GM12878 (cell line): ENCODE results near the gene SELENOH. TPM values are rescaled to one million over a fixed set of nuclear protein-coding genes. Genes with fewer than 3 reads are reported as not detected.

Experiments used
- ATAC-seq: fragments of 200-7000 bp; cut with Tn5 transposase; 3 replicates; pipeline ENCODE4 v1.9.1; 2020; ENCODE audit warnings: mild to moderate bottlenecking, moderate library complexity
- BruUV-seq: library from RNA; stranded (reverse); fragments of 400-500 nt; replicated peaks from 2 replicates; lab custom pipeline; 2021; lab: Mats Ljungman, UMichigan
- CTCF ChIA-PET: fragments of 300-600 bp; sonication (Branson Sonifier 250); formaldehyde crosslinking; extraction: SDS; loops from one replicate; lab custom pipeline; 2021; ENCODE audit warnings: inconsistent platforms; lab: Yijun Ruan, JAX
- POLR2A ChIA-PET: fragments of 350-600 bp; formaldehyde crosslinking; extraction: SDS; loops from one replicate; lab custom pipeline; 2021; ENCODE audit warnings: inconsistent platforms; lab: Charles Lee
- RAD21 ChIA-PET: fragments of 300-600 bp; sonication (Branson Sonifier 250); formaldehyde crosslinking; loops from one replicate; lab custom pipeline; 2023; ENCODE audit warnings: antibody characterized with exemption; ENCODE audit not compliant: unreplicated experiment; lab: Charles Lee
- SMC1A ChIA-PET: fragments of 300-600 bp; sonication (Branson Sonifier 250); formaldehyde crosslinking; loops from one replicate; lab custom pipeline; 2023; ENCODE audit not compliant: unreplicated experiment, uncharacterized antibody; lab: Charles Lee
- DNase-seq: peaks from one replicate; pipeline ENCODE4 v3.0.0-alpha.2; 2011; ENCODE audit warnings: low read depth, low spot score
- FAIRE-seq: peaks from 3 replicates; lab custom pipeline; 2011; peaks lifted over from hg19 to GRCh38; lab: Jason Lieb, UNC
- H2AFZ ChIP-seq: 2 replicates; pipeline ENCODE4 v1.6.0; 2011; ENCODE audit warnings: low read depth, low read length, control low read depth; ENCODE audit not compliant: control insufficient read depth
- H3K27ac ChIP-seq: 2 replicates; pipeline ENCODE4 v1.5.1; 2011; ENCODE audit warnings: control low read depth; ENCODE audit not compliant: control insufficient read depth, insufficient read depth
- H3K27me3 ChIP-seq, 2 experiments: replicated peaks in 1 of 2; 2 replicates each; pipeline versions ENCODE4 v1.6.0 to v1.6.1; 2011; ENCODE audit warnings: low read length in 1 of 2; ENCODE audit not compliant: control insufficient read depth in 2 of 2, insufficient read depth in 2 of 2
- H3K36me3 ChIP-seq, 2 experiments: 2 replicates each; pipeline ENCODE4 v1.5.1; 2011; ENCODE audit warnings: low read length in 1 of 2; ENCODE audit not compliant: control insufficient read depth in 2 of 2, insufficient read depth in 2 of 2
- H3K4me1 ChIP-seq: 2 replicates; pipeline ENCODE4 v1.6.1; 2011; ENCODE audit warnings: mild to moderate bottlenecking, low read length, moderate library complexity, mixed read lengths; ENCODE audit not compliant: control insufficient read depth, insufficient read depth
- H3K4me2 ChIP-seq: 2 replicates; pipeline ENCODE4 v1.6.0; 2011; ENCODE audit warnings: control low read depth; ENCODE audit not compliant: control insufficient read depth, insufficient read depth
- H3K4me3 ChIP-seq: fragments of 200-600 bp; sonication (generic); 2 replicates; pipeline ENCODE4 v1.5.1; 2016
- H3K79me2 ChIP-seq: 2 replicates; pipeline ENCODE4 v1.6.0; 2011; ENCODE audit warnings: low read length; ENCODE audit not compliant: control insufficient read depth, insufficient read depth
- H3K9ac ChIP-seq: 2 replicates; pipeline ENCODE4 v1.8.0; 2011; ENCODE audit warnings: low read length, control low read depth, mixed read lengths; ENCODE audit not compliant: control insufficient read depth, insufficient read depth
- H3K9me3 ChIP-seq: replicated peaks from 3 replicates; pipeline ENCODE4 v1.5.1; 2011; ENCODE audit warnings: mild to moderate bottlenecking, low read length; ENCODE audit not compliant: control insufficient read depth, insufficient read depth
- H4K20me1 ChIP-seq: 2 replicates; pipeline ENCODE4 v1.6.0; 2011; ENCODE audit not compliant: control insufficient read depth, insufficient read depth
- BMI1 ChIP-seq: fragments of 450-650 bp; IDR thresholded peaks from 2 replicates; pipeline ENCODE4 v1.6.1; 2016; ENCODE audit warnings: mild to moderate bottlenecking, moderate library complexity, borderline replicate concordance
- CEBPB ChIP-seq, 2 experiments: fragments of 150-350 bp in 1 of 2; IDR thresholded peaks; 2 replicates each; pipeline ENCODE4 v1.6.1; 2012 to 2014; ENCODE audit warnings: low read depth in 2 of 2, low read length in 2 of 2, borderline replicate concordance in 1 of 2, inconsistent platforms in 1 of 2
- DPF2 ChIP-seq: fragments of 450-650 bp; IDR thresholded peaks from 2 replicates; pipeline ENCODE4 v1.6.1; 2017; ENCODE audit warnings: mild to moderate bottlenecking
- FOS ChIP-seq: IDR thresholded peaks from 3 replicates; pipeline ENCODE4 v1.6.1; 2011; ENCODE audit warnings: borderline replicate concordance; ENCODE audit not compliant: insufficient read length; ENCODE audit errors: extremely low read depth
- RUNX3 ChIP-seq: IDR thresholded peaks from 2 replicates; pipeline ENCODE4 v1.6.1; 2012; ENCODE audit warnings: low read length, inconsistent platforms
- ZNF622 ChIP-seq: fragments of 450-650 bp; IDR thresholded peaks from 2 replicates; pipeline ENCODE4 v1.6.1; 2017; ENCODE audit warnings: mild to moderate bottlenecking, inconsistent platforms
- WGBS: methylation state at CpG from one replicate; pipeline ENCODE4 v1.1.6; 2016; ENCODE audit warnings: low lambda C conversion rate; ENCODE audit not compliant: insufficient replicate concordance, insufficient coverage; ENCODE audit errors: missing lambda C conversion rate; 5-methylcytosine and 5-hydroxymethylcytosine counted together
- in situ Hi-C: fragments of 300-500 bp; cut with MboI; formaldehyde crosslinking; loops from 9 replicates; pipeline ENCODE4 v1.14.3; 2018; ENCODE audit warnings: mixed read lengths
- intact Hi-C: fragments of 100-400 bp; cut with micrococcal nuclease; formaldehyde crosslinking; loops from one replicate; pipeline ENCODE4 v1.14.2; 2022; ENCODE audit not compliant: unreplicated experiment
- polyA plus RNA-seq, 11 experiments: library from polyadenylated mRNA; depleted of rRNA in 4 of 11; unstranded in 6 of 11; stranded (reverse) in 5 of 11; fragments of >200 nt; fragmentation: Nextera tagmentation in 4 of 11; fragmentation: Illumina TruSeq in 1 of 11; extraction: Ambion mirVana in 4 of 11; extraction: Trizol in 1 of 11; gene quantifications; 1 replicate in 1 of 11; 2 replicates in 10 of 11; pipeline versions ENCODE4 v1.2.1 to v1.2.3, GENCODE V29; 2011 to 2016; ENCODE audit warnings: inconsistent platforms in 2 of 11, missing spikeins in 2 of 11, low read depth in 1 of 11
- total RNA-seq, 4 experiments: library from RNA; depleted of rRNA in 3 of 4; stranded (reverse); fragments of >200 nt in 3 of 4; fragmentation: Illumina TruSeq in 1 of 4; extraction: Trizol in 1 of 4; gene quantifications; 2 replicates each; pipeline versions ENCODE4 v1.2.1 to v1.2.3, GENCODE V29; 2013 to 2021

Gene SELENOH
- total and polyA plus RNA-seq, 10 of the 15 experiments (the other 5 are each of a cell fraction or from before 2014, with no cell fraction given) = 20.3 to 458 (median 200) TPM

DNA sequence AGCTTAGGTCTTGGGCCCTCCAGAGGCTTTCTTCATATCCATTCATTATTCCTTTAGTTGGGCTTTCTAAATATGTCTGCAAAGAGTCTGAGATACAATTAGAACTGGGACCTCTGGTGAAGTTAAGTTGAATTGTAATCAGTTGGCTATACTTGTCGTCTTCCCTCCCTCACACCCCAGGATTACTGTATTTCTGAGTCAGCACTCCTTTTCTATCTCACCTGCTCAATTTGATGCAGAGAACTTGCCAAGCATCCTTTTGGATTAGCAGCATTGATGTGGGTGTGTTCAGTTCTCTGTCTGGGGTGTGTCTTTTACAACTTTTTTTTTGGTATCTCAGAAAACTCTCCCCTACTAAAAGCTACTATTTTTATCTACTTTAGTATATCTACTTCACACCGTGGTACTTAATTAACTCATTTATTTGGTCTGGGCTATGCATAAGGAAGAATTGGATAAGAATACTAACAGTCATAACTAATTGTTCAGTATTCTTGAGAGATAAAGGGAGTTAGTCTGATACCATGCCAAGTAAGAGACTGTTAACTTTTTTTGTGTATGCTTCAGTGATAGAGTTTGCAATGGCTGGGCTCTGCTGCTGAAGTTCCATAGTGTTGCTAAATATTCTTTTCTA is 35.4 kb downstream of the SELENOH start:
- no peaks in the 10 kb centered on the region for H3K9me3 ChIP-seq
- no peak overlapping the region for H2AFZ ChIP-seq
- H3K27ac ChIP-seq = no peak overlapping the region
- no peak overlapping the region for H3K9ac ChIP-seq
- ATAC-seq (no peak), FAIRE-seq (no peak), DNase-seq (no peak)
- no peak overlapping the region; the same call in 1 of the 2 replicates for H3K4me2 ChIP-seq
- H4K20me1 ChIP-seq = no peaks in the 10 kb centered on the region
- 83% methylated on average over 2 of the region's 2 CpGs for WGBS
- no TSS peak for BruUV-seq
- SMC1A ChIA-PET = interaction anchor here (1.1 to 11.7 kb wide), 8 partner anchors 8 to 718 kb away, joined by 3 to 117 read pairs (median 4); partner anchors contain the start of genes BTBD18, CTNND1 and MED19
- no peak overlapping the region for H3K4me3 ChIP-seq
- RAD21 ChIA-PET = interaction anchor here (0.7 to 7.8 kb wide), 3 partner anchors 11 to 24 kb away, joined by 3 to 41 read pairs (median 3); no protein-coding TSS in a partner anchor
- H3K4me1 ChIP-seq = peaks cover 16% of the 10 kb centered on the region
- CTCF ChIA-PET = interaction anchor here (1.3 to 10.8 kb wide), 2 partner anchors 15 to 24 kb away, joined by 3 to 69 read pairs; partner anchors contain the start of gene CTNND1
- peaks cover 86% of the 10 kb centered on the region for H3K79me2 ChIP-seq
- in situ Hi-C loops = no loop called here
- no peak for TF ChIP-seq BMI1
- no peak for TF ChIP-seq ZNF622
- no peak for TF ChIP-seq RUNX3
- TF ChIP-seq CEBPB (IDR thresholded peaks at IDR 0.05; ENCODE audit: borderline replicate concordance in 1 of 2, low read depth in 2 of 2, low read length in 2 of 2) = no peak
- TF ChIP-seq DPF2 = no peak
- TF ChIP-seq FOS = no peak
- TF ChIP-seq, all 136 proteins: peak for 0
- intact Hi-C loops = no loop called here
- Histone ChIP-seq H3K27me3 (no peaks in the 10 kb centered on the region), H3K36me3 (peaks cover 0 to 6% of the 10 kb centered on the region in 2 experiments; a peak in 1 of 4 replicates)
- POLR2A ChIA-PET = interaction anchor here (0.9 to 10.7 kb wide), 3 partner anchors 8 to 35 kb away, joined by 3 to 110 read pairs (median 3); partner anchors contain the start of genes CTNND1 and SELENOH
